Cardiac fibroblast (primary cell): ENCODE results near the gene NKX2-8.

ENCODE experiments used
- DNase-seq, 2 donors: peaks; one replicate each; pipeline versions ENCODE4 v3.0.0 to v3.0.0-alpha.2; 2010; ENCODE audit warnings: low read depth in 2 of 2
- H3K4me3 ChIP-seq, 2 donors: replicated peaks in 1 of 2; 1 replicate in 1 of 2; 2 replicates in 1 of 2; pipeline ENCODE4 v1.5.1; 2011; ENCODE audit warnings: low read depth in 2 of 2, low read length in 2 of 2, mild to moderate bottlenecking in 2 of 2, moderate library complexity in 1 of 2
- CTCF ChIP-seq: IDR thresholded peaks from one replicate; pipeline ENCODE4 v1.5.1; 2011; ENCODE audit warnings: low read depth, mild to moderate bottlenecking, low read length, inconsistent platforms

The NKX2-8 gene

GRCh38 chr14:36588788-36589187, 6.4 kb upstream of the NKX2-8 start:
- H3K4me3 ChIP-seq = no peak overlapping the region
- no peak for DNase-seq
- no peak for TF ChIP-seq CTCF

- no peak for TF ChIP-seq CTCF
- no peak overlapping the region for H3K4me3 ChIP-seq
- no peak for DNase-seq
These were observed 5.7 kb upstream of the NKX2-8 start for GRCh38 chr14:36588119-36588518.

GRCh38 chr14:36585100-36585499, 2.7 kb upstream of the NKX2-8 start:
- TF ChIP-seq CTCF = no peak
- no peak overlapping the region for H3K4me3 ChIP-seq
- no peak for DNase-seq

GRCh38 chr14:36583893-36584811, 1.7 kb upstream of the NKX2-8 start:
- no peak for TF ChIP-seq CTCF
- no peak for DNase-seq

GRCh38 chr14:36583242-36583892, 953 bp upstream of the NKX2-8 start:
- TF ChIP-seq CTCF = no peak
- no peak overlapping the region for H3K4me3 ChIP-seq
- no peak for DNase-seq

More at GRCh38 chr14:36583893-36584811, 1.7 kb upstream of the NKX2-8 start:
- no peak overlapping the region for H3K4me3 ChIP-seq

- peak in 1 of 2 donors; percentile 7 for DNase-seq
- TF ChIP-seq CTCF = no peak
- H3K4me3 ChIP-seq = no peak overlapping the region
These were observed 444 bp upstream of the NKX2-8 start for GRCh38 chr14:36582874-36583241.
